Measurements from ENCODE around the gene PKN1.

DNA sequence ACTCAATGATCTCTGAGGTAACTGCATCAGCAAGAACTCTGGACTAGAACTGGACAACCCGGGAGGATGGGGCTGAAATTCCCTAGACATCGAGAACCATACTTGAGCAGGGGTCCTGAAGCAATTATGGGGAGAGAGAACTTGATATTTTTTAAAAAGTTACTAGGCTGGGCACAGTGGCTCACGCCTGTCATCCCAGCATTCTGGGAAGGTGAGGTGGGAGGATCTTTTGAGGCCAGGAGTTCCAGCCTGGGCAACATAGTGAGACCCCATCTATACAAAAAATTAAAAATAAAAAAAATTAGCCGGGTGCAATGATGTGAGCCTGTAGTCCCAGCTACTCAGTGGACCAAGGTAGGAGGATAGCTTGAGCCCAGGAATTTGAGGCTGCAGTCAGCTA is 87.4 kb downstream of the PKN1 start:
- TF ChIP-seq, protein P1, sequence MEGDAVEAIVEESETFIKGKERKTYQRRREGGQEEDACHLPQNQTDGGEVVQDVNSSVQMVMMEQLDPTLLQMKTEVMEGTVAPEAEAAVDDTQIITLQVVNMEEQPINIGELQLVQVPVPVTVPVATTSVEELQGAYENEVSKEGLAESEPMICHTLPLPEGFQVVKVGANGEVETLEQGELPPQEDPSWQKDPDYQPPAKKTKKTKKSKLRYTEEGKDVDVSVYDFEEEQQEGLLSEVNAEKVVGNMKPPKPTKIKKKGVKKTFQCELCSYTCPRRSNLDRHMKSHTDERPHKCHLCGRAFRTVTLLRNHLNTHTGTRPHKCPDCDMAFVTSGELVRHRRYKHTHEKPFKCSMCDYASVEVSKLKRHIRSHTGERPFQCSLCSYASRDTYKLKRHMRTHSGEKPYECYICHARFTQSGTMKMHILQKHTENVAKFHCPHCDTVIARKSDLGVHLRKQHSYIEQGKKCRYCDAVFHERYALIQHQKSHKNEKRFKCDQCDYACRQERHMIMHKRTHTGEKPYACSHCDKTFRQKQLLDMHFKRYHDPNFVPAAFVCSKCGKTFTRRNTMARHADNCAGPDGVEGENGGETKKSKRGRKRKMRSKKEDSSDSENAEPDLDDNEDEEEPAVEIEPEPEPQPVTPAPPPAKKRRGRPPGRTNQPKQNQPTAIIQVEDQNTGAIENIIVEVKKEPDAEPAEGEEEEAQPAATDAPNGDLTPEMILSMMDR (IDR thresholded peaks at IDR 0.05), result no peak
- no peak for TF ChIP-seq POLR2A (IDR thresholded peaks at IDR 0.05)
